HG03103 (cell line): ENCODE results near the gene TBC1D22A.

Experiments
- ATAC-seq: cut with Tn5 transposase; IDR thresholded peaks from one replicate; pipeline ENCODE4 v1.9.1; 2021; ENCODE audit warnings: low read depth; ENCODE audit not compliant: unreplicated experiment

The TBC1D22A gene

DNA sequence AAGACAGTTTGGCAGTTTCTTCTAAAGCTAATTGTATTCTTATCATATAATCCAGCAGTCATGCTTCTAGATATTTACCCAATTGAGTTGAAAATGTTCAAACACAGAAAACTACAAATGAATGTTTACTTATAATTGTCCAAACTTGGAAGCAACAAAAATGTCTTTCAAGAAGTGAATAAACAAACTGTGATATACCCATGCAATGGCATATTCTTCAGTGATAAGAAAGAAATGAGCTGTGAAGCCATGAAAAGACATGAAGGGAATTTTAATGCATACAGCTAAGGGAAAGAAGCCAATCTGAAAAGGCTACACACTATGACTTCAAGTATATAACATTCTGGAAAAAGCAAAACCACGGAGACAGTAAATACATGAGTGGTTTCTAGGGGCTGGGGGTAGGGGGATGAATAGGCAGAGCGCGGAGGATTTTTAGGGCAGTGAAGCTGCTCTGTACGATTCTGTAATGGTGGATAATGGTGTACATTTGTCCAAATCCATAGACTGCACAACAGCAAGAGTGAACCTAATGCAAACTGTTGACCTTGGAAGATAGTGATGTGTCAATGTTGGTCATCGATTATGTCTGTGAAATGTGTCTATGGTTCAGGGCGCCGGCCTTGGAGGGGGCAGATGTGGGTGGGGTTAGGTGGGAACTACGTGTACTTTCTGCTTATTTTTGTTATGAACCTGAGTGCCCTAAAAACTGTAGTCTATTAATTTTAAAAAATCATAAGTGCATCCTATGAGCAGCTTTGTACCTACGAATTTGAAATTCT is 424.9 kb downstream of the TBC1D22A start:
- no peak for ATAC-seq

DNA sequence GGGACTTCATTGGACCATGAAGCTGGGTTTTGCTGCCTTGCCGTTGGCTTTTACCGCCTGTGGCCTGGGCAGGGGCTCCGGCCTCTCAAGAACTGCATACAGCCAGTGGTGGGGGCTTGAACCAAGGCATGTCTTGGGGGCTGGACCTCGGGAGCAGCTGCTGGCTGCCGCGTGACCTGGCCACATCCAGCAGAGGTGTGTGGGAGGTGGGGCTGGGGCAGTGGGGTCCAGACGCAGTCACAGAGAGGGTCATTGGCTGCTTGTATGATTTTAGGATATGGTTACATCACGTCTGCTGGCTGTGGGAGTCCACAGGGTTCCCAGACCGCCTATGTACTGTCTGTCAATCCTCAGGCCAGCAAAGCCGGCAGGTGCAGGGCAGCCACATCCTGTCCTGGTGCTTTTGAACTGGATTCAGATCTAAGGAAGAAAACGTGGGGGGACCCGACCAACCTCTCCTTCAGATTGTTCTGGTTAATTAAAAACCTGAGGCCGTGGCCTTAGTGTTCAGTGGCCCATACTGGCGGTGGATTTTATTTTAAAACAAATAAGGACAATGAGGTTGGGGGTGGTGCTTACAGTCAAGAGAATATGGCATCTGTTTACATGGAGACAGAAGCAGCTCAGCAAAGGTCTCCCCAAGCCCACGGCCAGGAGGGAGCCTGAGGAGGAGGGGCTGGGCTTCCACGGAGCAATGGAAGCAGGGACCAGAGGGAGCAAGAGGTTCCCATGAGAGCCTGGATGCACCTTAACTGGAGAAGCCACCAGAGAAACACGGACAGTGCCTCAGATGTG is 426.0 kb downstream of the TBC1D22A start:
- no peak for ATAC-seq

DNA sequence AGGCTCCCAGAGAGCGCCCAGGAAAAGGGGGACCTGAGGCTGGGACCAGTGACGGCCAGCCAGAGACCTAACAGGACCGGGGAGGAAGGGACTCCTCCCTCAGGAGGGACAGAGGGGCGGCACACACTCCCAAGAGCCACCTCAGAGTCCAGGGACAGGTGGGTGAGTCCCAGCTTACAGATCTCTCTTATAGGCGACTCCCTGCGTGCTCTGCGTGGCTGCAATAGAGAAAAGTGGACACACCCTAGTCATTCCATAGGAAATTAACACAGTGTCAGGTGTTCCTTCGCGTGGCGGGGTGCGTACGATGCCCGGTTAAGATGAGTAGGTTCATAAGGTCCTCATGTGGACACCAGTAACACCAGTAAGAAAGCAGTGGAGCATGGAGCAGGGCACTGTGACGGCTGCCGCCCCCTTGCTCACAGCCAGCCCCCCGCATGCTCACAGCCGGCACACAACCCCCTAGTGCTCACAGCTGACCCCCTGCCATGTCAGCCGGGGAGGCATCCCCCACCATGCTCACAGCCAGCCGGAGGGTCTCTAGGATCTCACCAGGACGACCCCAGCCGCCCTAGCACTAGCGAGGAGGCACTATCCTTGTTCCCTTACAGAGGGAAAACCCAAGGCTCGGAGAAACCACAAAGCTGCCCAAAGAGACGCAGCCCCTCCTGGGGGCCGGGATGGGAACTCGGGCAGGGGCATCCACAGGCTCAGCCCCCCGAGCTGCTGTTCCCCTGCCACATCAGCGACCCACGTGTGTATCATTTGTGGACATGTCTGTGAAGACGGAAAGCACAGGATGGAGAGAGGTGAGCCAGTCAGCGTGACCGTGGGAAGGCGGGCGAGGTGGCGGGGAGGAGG is 426.8 kb downstream of the TBC1D22A start:
- ATAC-seq: no peak

DNA sequence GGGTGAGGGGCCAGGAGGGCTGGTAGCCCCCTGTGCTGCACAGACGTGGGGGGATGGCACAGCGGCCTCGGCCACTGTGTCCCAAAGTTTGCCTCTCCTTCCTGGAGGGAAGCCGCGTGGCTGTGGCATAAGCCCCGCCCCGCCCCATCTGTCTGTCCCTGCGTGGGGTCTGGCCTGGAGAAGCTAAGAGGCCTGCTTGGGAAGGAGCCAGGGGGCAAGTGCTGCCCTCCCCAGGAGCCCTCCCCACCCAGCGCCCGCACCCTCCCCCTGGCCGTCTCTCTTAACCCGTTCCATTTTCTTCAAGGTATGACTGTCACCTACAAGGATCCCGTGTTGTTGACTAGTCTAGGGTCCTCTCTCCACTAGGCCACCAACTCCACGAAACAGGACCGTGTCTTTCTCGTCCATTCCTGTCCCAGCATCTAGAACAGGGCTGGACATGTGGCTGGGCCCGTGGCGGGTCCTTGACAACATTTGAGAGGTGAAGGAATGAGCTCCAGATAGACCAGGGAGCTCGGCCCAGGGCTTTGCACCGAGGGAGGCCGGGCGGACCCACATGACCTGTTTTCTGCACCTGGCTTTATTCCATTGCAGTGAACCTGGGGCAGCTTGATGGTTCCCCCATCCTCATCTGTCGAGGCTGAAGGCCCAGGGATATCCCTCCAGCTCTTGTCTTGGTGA is 428.0 kb downstream of the TBC1D22A start:
- no peak for ATAC-seq

DNA sequence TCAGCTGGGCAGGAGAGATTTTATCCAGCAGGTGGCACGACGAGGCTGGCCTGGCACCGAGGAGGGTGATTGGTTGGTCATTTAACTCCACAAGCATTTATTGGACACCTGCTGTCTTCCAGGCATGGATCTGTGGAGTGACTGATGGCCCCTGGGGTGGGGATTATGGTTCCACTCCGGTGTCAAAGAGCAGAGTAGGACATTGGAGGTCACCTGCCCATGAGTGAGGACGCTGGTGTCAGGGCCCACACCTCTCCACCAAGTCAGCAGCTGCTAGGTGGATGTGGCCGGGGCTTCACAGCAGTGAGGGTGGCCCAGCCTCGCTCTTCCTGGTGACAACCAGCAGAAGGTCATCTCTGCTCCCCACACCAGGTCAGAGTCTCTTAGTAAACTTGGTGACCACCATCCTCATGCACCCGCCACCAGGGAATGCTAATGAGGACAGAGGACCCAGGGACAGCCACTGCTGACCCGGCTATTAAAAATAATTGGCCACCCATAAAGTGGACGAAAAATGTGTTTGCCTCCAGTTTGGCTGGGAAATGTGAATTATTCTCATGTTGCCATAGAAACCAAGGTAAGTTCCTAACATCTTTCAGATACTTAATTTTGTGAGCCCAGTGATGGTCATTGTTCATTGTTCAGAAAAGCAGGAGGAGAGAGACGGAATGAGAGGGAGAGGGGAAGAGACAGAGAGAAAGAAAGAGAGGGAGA is 428.7 kb downstream of the TBC1D22A start:
- ATAC-seq: no peak

DNA sequence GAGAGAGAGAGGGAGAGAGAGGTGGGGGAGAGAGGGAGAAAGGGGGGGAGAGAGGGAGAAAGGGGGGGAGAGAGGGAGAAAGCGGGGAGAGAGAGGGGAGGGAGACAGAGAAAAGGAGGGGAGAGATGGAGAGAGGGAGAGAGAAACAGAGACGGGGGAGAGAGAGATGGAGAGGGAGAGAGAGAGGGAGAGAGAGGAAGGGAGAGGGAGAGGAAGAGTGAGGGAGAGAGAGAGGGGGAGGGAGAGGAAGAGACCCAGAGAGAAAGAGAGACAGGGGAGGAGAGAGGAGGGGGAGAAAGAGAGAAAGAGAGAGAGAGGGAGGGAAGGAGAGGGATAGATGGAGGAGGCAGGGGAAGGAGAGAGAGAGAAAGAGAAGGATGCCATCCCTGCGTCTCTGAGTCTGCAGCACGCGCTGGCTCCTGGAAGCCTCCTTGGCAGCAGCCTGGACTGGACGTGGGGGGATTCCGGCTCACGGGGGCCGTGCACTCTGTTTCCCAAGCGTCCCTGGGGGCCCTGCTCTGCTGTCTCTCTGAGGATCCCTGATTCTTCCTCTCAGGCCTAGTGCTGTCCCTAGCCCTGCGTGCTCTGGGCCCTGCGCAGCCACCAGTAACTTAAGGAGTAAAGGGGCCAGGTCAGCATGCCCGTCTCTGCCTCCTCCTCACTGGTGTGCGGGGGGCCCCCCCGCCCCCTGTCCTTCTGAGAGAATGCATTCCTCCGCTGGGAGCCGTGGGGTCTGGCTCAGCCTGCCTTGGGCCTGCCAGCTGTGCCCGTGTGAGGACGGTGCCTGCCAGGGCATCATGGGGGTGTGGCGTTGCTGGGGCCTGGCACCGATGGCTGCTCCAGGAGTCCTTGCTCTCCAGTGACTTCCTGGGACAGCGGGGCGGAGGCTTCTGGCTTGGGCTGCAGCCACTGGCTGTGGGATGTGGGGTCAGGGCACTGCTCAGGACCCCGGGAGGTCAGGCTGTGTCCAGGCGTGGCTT is 429.5 kb downstream of the TBC1D22A start:
- ATAC-seq: no peak

DNA sequence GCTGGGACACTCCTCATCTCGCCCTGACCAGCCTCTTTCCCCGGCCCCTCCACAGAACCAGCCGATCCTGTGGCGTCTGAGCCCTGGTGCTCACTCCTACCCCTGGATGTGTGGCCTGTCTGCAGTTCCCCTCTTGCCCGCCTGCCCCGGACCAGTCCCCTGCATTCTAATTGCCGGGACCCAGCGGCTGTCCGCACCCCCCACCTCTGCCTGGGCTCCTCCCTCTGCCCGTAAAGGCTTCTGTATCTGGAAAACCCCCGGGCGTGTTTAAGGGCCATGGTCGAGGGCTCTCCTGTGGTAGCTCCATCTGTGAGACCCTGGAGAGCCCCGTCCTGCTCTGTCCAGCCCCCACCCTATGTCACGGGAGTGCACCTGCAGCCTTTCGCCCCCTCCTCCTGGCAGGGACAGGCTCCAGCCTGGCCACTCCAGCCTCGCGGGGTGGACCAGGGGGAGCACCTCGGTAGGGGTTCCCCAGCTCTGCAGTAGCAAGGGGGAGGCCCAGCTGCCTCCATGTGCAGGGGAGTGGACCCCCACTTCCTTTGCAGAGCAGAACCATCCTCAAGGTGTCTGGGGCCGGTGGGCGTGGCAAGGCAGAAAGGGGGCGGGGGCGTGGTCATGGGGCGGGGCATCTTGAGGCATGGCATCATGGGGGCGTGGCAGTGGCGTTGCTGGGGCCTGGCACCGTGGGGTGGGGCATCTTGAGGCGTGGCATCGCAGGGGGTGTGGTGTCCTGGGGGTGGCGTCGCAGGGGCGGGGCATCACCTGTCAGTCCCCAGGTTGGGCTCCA is 430.4 kb downstream of the TBC1D22A start:
- no peak for ATAC-seq

DNA sequence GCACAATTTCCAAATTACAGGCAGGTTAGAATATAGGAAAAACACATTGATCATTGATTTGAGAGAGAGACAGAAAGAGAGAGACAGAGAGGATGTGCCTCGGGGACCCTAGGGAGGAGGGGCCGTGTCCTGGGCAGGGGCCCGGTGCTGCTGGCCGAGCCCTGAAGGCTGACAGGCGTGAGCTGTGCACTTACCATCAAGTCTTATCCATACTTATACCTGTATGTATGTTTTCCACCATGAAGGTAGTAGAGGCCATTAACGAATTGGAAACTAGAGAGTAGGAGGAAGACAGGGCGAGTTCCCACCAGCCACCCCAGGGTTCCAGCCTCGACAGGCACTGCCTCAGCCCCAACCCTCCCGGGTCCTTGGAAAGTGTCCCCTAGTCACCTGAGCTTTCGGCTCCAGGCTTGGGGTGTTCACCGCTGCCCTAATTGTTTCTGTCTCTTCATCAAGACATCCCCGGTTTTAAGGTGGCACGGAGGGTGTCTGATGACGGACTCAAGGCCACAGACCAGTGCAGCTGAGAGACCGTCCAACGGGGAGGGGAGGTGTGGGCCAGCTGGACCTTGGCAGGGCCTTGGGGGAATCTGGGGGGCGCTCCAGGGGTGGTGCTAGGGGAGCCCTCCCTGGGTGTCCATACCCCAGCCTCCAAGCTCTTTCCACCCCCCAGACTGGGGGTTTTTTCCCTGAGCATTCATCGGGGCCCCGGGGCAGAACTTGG is 431.3 kb downstream of the TBC1D22A start:
- no peak for ATAC-seq

DNA sequence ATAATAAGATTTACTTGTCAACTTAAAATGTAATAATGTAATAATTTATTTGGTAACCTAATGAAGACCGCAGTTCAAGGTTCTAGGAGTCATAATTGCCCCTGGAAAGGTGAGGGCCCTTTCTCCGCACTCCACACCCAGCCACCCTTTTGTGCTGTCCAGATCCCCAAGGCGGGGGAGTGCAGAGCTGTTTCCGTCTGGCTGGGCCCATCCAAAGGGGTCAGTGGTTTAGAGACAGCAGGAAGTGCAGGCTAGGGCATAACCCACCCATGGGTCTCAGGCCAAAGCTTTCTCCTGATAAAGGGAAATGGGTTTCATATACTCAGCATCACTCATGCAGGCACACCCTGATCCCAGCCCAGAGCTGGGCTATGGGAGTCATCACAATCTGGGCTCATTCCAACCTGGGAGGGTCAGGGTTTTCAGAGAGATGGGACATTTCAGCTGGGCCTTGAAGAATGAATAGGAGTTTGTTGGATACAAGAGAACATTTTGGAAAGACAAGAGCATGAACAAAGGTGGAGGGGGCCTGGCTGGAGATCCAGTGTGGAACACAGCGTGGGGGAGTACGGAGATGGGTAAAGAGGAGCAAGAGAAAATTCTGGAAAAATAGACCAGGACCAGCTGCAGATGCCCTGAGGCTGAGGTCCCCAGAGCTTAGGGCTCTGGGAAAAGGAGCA is 432.2 kb downstream of the TBC1D22A start:
- no peak for ATAC-seq

DNA sequence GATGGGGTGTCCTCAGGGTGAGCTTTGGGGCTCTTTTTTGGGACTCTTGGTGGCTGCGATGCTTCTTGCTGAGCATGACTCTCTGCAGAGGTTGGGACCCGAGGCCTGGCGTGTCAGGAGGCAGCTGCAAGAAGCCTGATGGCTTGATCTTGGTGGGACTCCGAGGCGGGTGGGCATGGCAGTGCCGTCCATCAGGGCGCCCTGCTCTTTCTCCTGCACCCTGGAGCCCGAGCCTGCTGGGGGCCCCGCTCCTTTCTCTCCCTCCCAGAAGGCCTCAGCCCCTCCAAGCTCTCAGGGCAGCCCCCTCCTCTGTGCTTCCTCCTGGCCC is 432.7 kb downstream of the TBC1D22A start:
- no peak for ATAC-seq

DNA sequence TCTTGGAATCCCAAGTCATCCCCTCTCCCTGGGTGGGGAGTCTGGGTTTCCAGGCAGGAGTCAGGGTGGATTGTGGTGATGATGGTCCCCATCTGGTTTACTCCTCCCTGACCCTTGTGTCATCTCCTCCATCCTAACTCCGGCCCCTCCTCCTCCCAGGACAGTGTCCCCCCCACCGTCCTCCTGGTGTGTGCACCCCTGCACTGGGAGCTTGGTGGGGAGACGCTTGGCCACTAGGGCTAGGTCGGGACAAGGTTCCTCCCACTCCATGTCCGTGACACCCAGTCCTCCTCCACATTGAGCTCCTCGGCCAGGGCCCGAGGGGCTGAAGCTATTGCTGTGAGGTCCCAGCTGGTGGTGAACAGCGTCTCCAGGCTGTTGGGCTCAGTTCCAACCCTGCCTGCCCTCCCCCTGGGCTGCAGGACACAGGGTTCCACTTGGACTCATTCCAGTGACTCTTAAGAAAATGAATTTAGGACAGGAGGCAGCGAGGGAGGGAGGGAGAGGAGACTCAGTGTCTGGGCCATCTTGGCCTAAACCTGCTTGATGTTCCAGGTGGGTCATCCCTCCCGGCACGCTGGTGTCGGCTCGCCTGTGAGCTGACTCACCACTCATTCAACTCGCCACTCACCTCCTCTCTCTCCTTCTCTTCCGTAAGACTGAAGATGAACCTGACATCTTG is 433.2 kb downstream of the TBC1D22A start:
- ATAC-seq: no peak

DNA sequence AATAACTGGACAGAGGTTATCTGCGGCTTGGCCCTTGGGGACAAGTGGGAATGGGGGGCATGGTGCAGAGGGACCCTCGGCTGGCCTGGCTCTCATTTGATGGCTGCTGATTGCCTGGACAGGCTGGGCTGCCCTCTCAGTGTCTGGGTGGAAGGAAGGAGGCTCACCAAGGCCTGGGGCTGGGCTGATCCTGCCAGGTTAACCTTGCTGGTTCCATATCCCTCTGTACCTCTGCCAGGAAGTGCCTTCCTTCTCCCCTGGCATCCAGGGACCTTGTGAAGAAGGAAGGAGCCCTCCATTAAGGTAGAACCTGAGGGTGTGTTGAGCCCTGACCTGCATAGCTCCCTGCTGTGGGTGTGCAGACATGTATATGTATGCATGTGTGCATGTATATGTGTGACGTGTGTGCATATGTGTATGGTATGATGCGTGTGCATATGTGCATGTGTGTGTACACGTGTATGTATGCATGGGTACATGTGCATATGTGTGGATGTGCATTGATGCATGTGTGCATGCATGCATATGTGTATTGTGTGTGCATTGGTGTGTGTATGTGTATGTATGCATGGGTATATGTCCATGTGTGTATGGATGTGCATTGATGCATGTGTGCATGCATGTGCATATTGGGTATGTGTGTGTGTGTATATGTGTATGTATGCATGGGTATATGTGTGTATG is 433.9 kb downstream of the TBC1D22A start:
- no peak for ATAC-seq

DNA sequence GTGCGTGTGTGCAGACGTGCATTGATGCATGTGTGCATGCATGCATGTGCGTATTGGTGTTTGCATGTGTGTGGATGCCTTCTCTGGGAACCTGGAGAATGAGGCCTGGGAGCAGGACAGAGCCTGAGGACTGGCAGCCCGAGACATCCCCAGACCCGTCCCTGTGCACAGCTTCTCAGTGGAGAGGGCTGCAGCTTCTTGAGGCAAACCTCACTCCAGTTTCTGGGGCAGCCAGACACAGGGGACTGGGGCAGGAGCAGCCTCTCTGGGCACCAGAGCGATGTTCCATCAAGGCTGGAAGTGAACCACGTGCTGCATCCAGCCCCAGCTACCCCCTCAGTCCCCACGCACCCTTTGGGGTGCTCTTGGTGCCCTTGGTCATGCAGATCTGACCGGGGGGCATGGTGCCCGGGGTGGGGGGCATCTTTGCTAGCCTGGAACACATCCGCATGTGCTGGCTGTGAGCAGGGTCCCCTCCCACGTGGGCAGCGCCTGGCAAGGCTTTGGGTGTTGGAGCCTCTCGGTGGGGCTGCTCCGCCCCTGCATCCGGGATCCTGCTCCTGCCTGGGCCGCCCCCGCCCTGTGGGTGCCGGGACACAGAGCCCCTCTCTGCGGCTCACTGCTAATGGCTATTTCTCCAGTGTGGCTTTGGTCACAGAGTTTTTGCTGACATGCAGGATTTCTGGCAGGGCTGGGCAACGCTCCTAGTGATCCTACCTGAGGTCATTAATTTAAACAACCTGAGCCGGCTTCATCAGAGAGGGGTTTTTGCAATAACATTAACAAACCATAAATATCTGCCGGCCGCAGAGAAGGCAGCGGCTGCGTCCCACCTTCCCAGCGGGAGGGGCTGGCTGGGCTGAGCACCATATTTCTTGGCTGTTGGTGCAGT is 434.7 kb downstream of the TBC1D22A start:
- no peak for ATAC-seq

DNA sequence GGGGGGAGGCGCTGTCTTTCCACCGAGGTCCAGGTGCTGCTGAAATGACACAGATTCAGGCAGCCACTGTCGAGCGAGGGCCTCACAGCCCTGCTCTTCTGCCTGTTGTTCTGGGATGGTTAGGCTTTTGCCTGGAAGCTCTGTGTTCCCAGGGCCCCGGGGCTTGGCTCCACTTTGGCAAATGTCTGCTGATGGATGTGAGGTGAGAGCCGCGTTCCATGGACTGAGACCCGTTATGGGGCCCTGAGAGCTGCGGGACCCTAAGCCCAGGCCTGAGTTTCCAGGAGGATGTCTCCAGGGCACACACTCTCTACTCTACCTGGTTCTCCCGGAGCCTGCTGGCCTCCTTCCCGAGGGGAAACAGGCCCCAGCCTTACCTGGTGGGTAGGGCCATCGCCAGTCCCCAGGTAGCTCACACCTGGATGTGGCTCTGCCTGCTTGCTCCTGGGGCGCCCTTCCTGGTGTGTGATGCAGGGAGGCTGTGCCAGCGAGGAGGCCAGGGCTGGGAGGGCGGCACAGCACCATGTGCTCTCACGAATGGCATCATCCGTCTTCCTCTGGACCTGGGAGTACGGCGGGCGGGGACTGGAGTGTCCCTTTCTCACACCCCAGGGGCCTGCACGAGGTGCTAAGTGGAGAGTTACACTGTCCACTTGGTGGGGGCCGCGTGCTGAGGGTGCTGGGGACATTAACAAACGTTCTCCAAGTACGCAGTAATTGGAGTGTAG is 435.5 kb downstream of the TBC1D22A start:
- no peak for ATAC-seq
